Mesothelial cell of epicardium (in vitro differentiated cells): ENCODE data around the gene RALGPS2. TPM values are rescaled to one million over a fixed set of nuclear protein-coding genes. Genes with fewer than 3 reads are reported as not detected.

Experiments
- DNase-seq, 2 experiments: peaks; one replicate each; pipeline ENCODE4 v3.0.0; 2021; ENCODE audit warnings: low spot score in 2 of 2; ENCODE audit not compliant: unreplicated experiment in 2 of 2
- H3K27ac Mint-ChIP-seq: 2 replicates; pipeline ENCODE4 v1.8.0; 2021; ENCODE audit warnings: mixed read lengths
- H3K27me3 Mint-ChIP-seq: 2 replicates; pipeline ENCODE4 v1.8.0; 2021; ENCODE audit warnings: low read depth, mixed read lengths
- H3K36me3 Mint-ChIP-seq: 2 replicates; pipeline ENCODE4 v1.8.0; 2021; ENCODE audit warnings: mixed read lengths
- H3K4me1 Mint-ChIP-seq: 2 replicates; pipeline ENCODE4 v1.8.0; 2021; ENCODE audit warnings: mixed read lengths
- H3K4me3 Mint-ChIP-seq: 2 replicates; pipeline ENCODE4 v1.8.0; 2021; ENCODE audit warnings: mild to moderate bottlenecking, moderate library complexity, mixed read lengths
- H3K9me3 Mint-ChIP-seq: 2 replicates; pipeline ENCODE4 v1.8.0; 2021; ENCODE audit warnings: mixed read lengths
- CTCF ChIP-seq: fragments of 200-600 bp; sonication (generic); IDR thresholded peaks from one replicate; pipeline ENCODE4 v1.5.0; 2021; ENCODE audit warnings: antibody characterized with exemption; ENCODE audit not compliant: unreplicated experiment
- total RNA-seq: library from RNA; stranded (reverse); gene quantifications from 3 replicates; pipeline ENCODE4 v1.2.1, GENCODE V29; 2021

Gene RALGPS2
- total RNA-seq, 1 donor from 2014 or later = 50.9 TPM

- H3K4me1 Mint-ChIP-seq = peaks cover 6% of the 10 kb centered on the region
- DNase-seq = no peak
- peaks cover 11% of the 10 kb centered on the region for H3K9me3 Mint-ChIP-seq
- no peak for TF ChIP-seq CTCF
- no peaks in the 10 kb centered on the region for H3K27me3 Mint-ChIP-seq
- H3K27ac Mint-ChIP-seq = peak overlapping the region; percentile 12
- H3K4me3 Mint-ChIP-seq = no peak overlapping the region
- H3K36me3 Mint-ChIP-seq = peaks cover 36% of the 10 kb centered on the region
Measured at GRCh38 chr1:178918955-178919354, 193.9 kb downstream of the RALGPS2 start.

- Mint-ChIP-seq H3K36me3 (peaks cover 37% of the 10 kb centered on the region), H3K27me3 (no peaks in the 10 kb centered on the region), H3K4me3 (no peak overlapping the region), H3K9me3 (peaks cover 18% of the 10 kb centered on the region), H3K27ac (no peak overlapping the region), H3K4me1 (peaks cover 6% of the 10 kb centered on the region)
- no peak for TF ChIP-seq CTCF
- no peak for DNase-seq
Measured at GRCh38 chr1:178919581-178919980, 194.5 kb downstream of the RALGPS2 start.

- no peak overlapping the region for H3K27ac Mint-ChIP-seq
- peaks cover 6% of the 10 kb centered on the region for H3K4me1 Mint-ChIP-seq
- no peaks in the 10 kb centered on the region for H3K27me3 Mint-ChIP-seq
- no peak for DNase-seq
- H3K36me3 Mint-ChIP-seq = peaks cover 44% of the 10 kb centered on the region
- TF ChIP-seq CTCF = no peak
- no peak overlapping the region for H3K4me3 Mint-ChIP-seq
- peaks cover 28% of the 10 kb centered on the region for H3K9me3 Mint-ChIP-seq
Measured at GRCh38 chr1:178921499-178921898, 196.5 kb downstream of the RALGPS2 start.

GRCh38 chr1:178923512-178923911 lies 198.5 kb downstream of the RALGPS2 start:
- Mint-ChIP-seq H3K27me3 (no peaks in the 10 kb centered on the region), H3K9me3 (peaks cover 28% of the 10 kb centered on the region), H3K36me3 (peaks cover 37% of the 10 kb centered on the region), H3K27ac (no peak overlapping the region), H3K4me1 (peaks cover 11% of the 10 kb centered on the region), H3K4me3 (no peak overlapping the region)
- no peak for DNase-seq
- TF ChIP-seq CTCF = no peak

GRCh38 chr1:178926046-178926445 lies 201.0 kb downstream of the RALGPS2 start:
- no peaks in the 10 kb centered on the region for H3K27me3 Mint-ChIP-seq
- H3K36me3 Mint-ChIP-seq = peaks cover 37% of the 10 kb centered on the region
- peaks cover 10% of the 10 kb centered on the region for H3K4me1 Mint-ChIP-seq
- no peak for TF ChIP-seq CTCF
- H3K4me3 Mint-ChIP-seq = no peak overlapping the region
- H3K9me3 Mint-ChIP-seq = peaks cover 28% of the 10 kb centered on the region
- DNase-seq = no peak
- H3K27ac Mint-ChIP-seq = no peak overlapping the region

GRCh38 chr1:178927003-178927402 lies 202.0 kb downstream of the RALGPS2 start:
- peaks cover 35% of the 10 kb centered on the region for H3K36me3 Mint-ChIP-seq
- H3K4me3 Mint-ChIP-seq = no peak overlapping the region
- H3K27ac Mint-ChIP-seq = no peak overlapping the region
- peaks cover 28% of the 10 kb centered on the region for H3K9me3 Mint-ChIP-seq
- peaks cover 17% of the 10 kb centered on the region for H3K4me1 Mint-ChIP-seq
- DNase-seq = no peak
- H3K27me3 Mint-ChIP-seq = no peaks in the 10 kb centered on the region
- TF ChIP-seq CTCF = no peak
